ENCODE results near the gene DUSP19. TPM values are rescaled to one million over a fixed set of nuclear protein-coding genes. Genes with fewer than 3 reads are reported as not detected.

The DUSP19 gene
- total RNA-seq, 1 experiment from 2014 or later, result 0.26 TPM

GRCh38 chr2:183078163-183078463 is 434 bp upstream of the DUSP19 start:
- H3K4me2 ChIP-seq (ENCODE audit: low read depth, low read length, poor library complexity, severe bottlenecking), result peak overlapping the region; percentile 84
- H3K4me1 ChIP-seq (ENCODE audit: low read length), result peaks cover 12% of the 10 kb centered on the region
- no peak overlapping the region for H3K27ac ChIP-seq (ENCODE audit: low read length)
- DNase-seq, result no peak
- H3K4me3 ChIP-seq (ENCODE audit: low read length), result peak overlapping the region; percentile 76
- peak overlapping the region; percentile 71 for H3K9ac ChIP-seq (ENCODE audit: low read length)
- no peaks in the 10 kb centered on the region for H3K9me2 ChIP-seq (replicated peaks; ENCODE audit: insufficient read depth, low read length)
- no peaks in the 10 kb centered on the region for H4K20me1 ChIP-seq (ENCODE audit: insufficient read depth, low read depth, low read length)
- peak overlapping the region; percentile 99 for H2AFZ ChIP-seq (ENCODE audit: low read length)
- H3K9me3 ChIP-seq (ENCODE audit: low read length), result no peaks in the 10 kb centered on the region
- H3K27me3 ChIP-seq (ENCODE audit: low read length), result no peaks in the 10 kb centered on the region
- H3K36me3 ChIP-seq (ENCODE audit: insufficient read depth, low read length), result no peaks in the 10 kb centered on the region
- no peaks in the 10 kb centered on the region for H3K79me2 ChIP-seq (ENCODE audit: low read length)

- no peak overlapping the region for H3K27ac ChIP-seq (ENCODE audit: low read length)
- H3K4me2 ChIP-seq (ENCODE audit: low read depth, low read length, poor library complexity, severe bottlenecking), result peak overlapping the region; percentile 84
- peak overlapping the region; percentile 71 for H3K9ac ChIP-seq (ENCODE audit: low read length)
- H3K79me2 ChIP-seq (ENCODE audit: low read length), result no peaks in the 10 kb centered on the region
- peaks cover 12% of the 10 kb centered on the region for H3K4me1 ChIP-seq (ENCODE audit: low read length)
- no peaks in the 10 kb centered on the region for H3K9me3 ChIP-seq (ENCODE audit: low read length)
- H4K20me1 ChIP-seq (ENCODE audit: insufficient read depth, low read depth, low read length), result no peaks in the 10 kb centered on the region
- no peaks in the 10 kb centered on the region for H3K27me3 ChIP-seq (ENCODE audit: low read length)
- H3K36me3 ChIP-seq (ENCODE audit: insufficient read depth, low read length), result no peaks in the 10 kb centered on the region
- peak; percentile 45 for DNase-seq
- H3K4me3 ChIP-seq (ENCODE audit: low read length), result peak overlapping the region; percentile 76
- H2AFZ ChIP-seq (ENCODE audit: low read length), result peak overlapping the region; percentile 99
- H3K9me2 ChIP-seq (replicated peaks; ENCODE audit: insufficient read depth, low read length), result no peaks in the 10 kb centered on the region
Measured at GRCh38 chr2:183079139-183079775, 710 bp downstream of the DUSP19 start.

- DNase-seq, result no peak
- Histone ChIP-seq H3K4me1 (ENCODE audit: low read length) (peaks cover 12% of the 10 kb centered on the region), H3K9me3 (ENCODE audit: low read length) (no peaks in the 10 kb centered on the region), H3K79me2 (ENCODE audit: low read length) (no peaks in the 10 kb centered on the region), H3K9me2 (replicated peaks; ENCODE audit: insufficient read depth, low read length) (no peaks in the 10 kb centered on the region), H3K36me3 (ENCODE audit: insufficient read depth, low read length) (no peaks in the 10 kb centered on the region), H3K4me2 (ENCODE audit: low read depth, low read length, poor library complexity, severe bottlenecking) (no peak overlapping the region), H3K27me3 (ENCODE audit: low read length) (no peaks in the 10 kb centered on the region), H3K4me3 (ENCODE audit: low read length) (no peak overlapping the region), H3K9ac (ENCODE audit: low read length) (no peak overlapping the region), H4K20me1 (ENCODE audit: insufficient read depth, low read depth, low read length) (no peaks in the 10 kb centered on the region), H2AFZ (ENCODE audit: low read length) (no peak overlapping the region), H3K27ac (ENCODE audit: low read length) (no peak overlapping the region)
Measured at GRCh38 chr2:183081911-183082310, 3.4 kb downstream of the DUSP19 start.

- H3K9ac ChIP-seq (ENCODE audit: low read length), result no peak overlapping the region
- H3K9me3 ChIP-seq (ENCODE audit: low read length), result no peaks in the 10 kb centered on the region
- H3K9me2 ChIP-seq (replicated peaks; ENCODE audit: insufficient read depth, low read length), result no peaks in the 10 kb centered on the region
- H3K27me3 ChIP-seq (ENCODE audit: low read length), result no peaks in the 10 kb centered on the region
- no peak overlapping the region for H3K4me2 ChIP-seq (ENCODE audit: low read depth, low read length, poor library complexity, severe bottlenecking)
- H2AFZ ChIP-seq (ENCODE audit: low read length), result no peak overlapping the region
- H3K79me2 ChIP-seq (ENCODE audit: low read length), result no peaks in the 10 kb centered on the region
- H3K36me3 ChIP-seq (ENCODE audit: insufficient read depth, low read length), result no peaks in the 10 kb centered on the region
- H3K4me3 ChIP-seq (ENCODE audit: low read length), result no peak overlapping the region
- DNase-seq, result no peak
- no peak overlapping the region for H3K27ac ChIP-seq (ENCODE audit: low read length)
- H4K20me1 ChIP-seq (ENCODE audit: insufficient read depth, low read depth, low read length), result no peaks in the 10 kb centered on the region
- H3K4me1 ChIP-seq (ENCODE audit: low read length), result peaks cover 8% of the 10 kb centered on the region
Measured at GRCh38 chr2:183088061-183088460, 9.5 kb downstream of the DUSP19 start.

- H3K27me3 ChIP-seq (ENCODE audit: low read length), result no peaks in the 10 kb centered on the region
- H3K4me2 ChIP-seq (ENCODE audit: low read depth, low read length, poor library complexity, severe bottlenecking), result peak overlapping the region; percentile 72
- H3K36me3 ChIP-seq (ENCODE audit: insufficient read depth, low read length), result no peaks in the 10 kb centered on the region
- no peaks in the 10 kb centered on the region for H3K79me2 ChIP-seq (ENCODE audit: low read length)
- DNase-seq, result peak; percentile 47
- H4K20me1 ChIP-seq (ENCODE audit: insufficient read depth, low read depth, low read length), result no peaks in the 10 kb centered on the region
- H3K27ac ChIP-seq (ENCODE audit: low read length), result no peak overlapping the region
- peaks cover 8% of the 10 kb centered on the region for H3K4me1 ChIP-seq (ENCODE audit: low read length)
- H3K4me3 ChIP-seq (ENCODE audit: low read length), result peak overlapping the region; percentile 42
- H2AFZ ChIP-seq (ENCODE audit: low read length), result peak overlapping the region; percentile 91
- no peaks in the 10 kb centered on the region for H3K9me2 ChIP-seq (replicated peaks; ENCODE audit: insufficient read depth, low read length)
- peak overlapping the region; percentile 50 for H3K9ac ChIP-seq (ENCODE audit: low read length)
- H3K9me3 ChIP-seq (ENCODE audit: low read length), result no peaks in the 10 kb centered on the region
Measured at GRCh38 chr2:183089192-183089851, 10.8 kb downstream of the DUSP19 start.

GRCh38 chr2:183091318-183091953 is 12.9 kb downstream of the DUSP19 start:
- no peaks in the 10 kb centered on the region for H3K9me3 ChIP-seq (ENCODE audit: low read length)
- H3K4me1 ChIP-seq (ENCODE audit: low read length), result peaks cover 8% of the 10 kb centered on the region
- no peak overlapping the region for H2AFZ ChIP-seq (ENCODE audit: low read length)
- DNase-seq, result no peak
- no peak overlapping the region for H3K9ac ChIP-seq (ENCODE audit: low read length)
- no peak overlapping the region for H3K4me2 ChIP-seq (ENCODE audit: low read depth, low read length, poor library complexity, severe bottlenecking)
- no peaks in the 10 kb centered on the region for H3K27me3 ChIP-seq (ENCODE audit: low read length)
- no peaks in the 10 kb centered on the region for H3K9me2 ChIP-seq (replicated peaks; ENCODE audit: insufficient read depth, low read length)
- H3K4me3 ChIP-seq (ENCODE audit: low read length), result no peak overlapping the region
- no peaks in the 10 kb centered on the region for H3K79me2 ChIP-seq (ENCODE audit: low read length)
- no peaks in the 10 kb centered on the region for H4K20me1 ChIP-seq (ENCODE audit: insufficient read depth, low read depth, low read length)
- no peak overlapping the region for H3K27ac ChIP-seq (ENCODE audit: low read length)
- no peaks in the 10 kb centered on the region for H3K36me3 ChIP-seq (ENCODE audit: insufficient read depth, low read length)

GRCh38 chr2:183091954-183092345 is 13.4 kb downstream of the DUSP19 start:
- no peaks in the 10 kb centered on the region for H4K20me1 ChIP-seq (ENCODE audit: insufficient read depth, low read depth, low read length)
- H3K36me3 ChIP-seq (ENCODE audit: insufficient read depth, low read length), result no peaks in the 10 kb centered on the region
- H2AFZ ChIP-seq (ENCODE audit: low read length), result no peak overlapping the region
- no peak overlapping the region for H3K27ac ChIP-seq (ENCODE audit: low read length)
- no peak overlapping the region for H3K9ac ChIP-seq (ENCODE audit: low read length)
- no peaks in the 10 kb centered on the region for H3K9me2 ChIP-seq (replicated peaks; ENCODE audit: insufficient read depth, low read length)
- no peaks in the 10 kb centered on the region for H3K79me2 ChIP-seq (ENCODE audit: low read length)
- H3K4me2 ChIP-seq (ENCODE audit: low read depth, low read length, poor library complexity, severe bottlenecking), result no peak overlapping the region
- no peaks in the 10 kb centered on the region for H3K27me3 ChIP-seq (ENCODE audit: low read length)
- no peak overlapping the region for H3K4me3 ChIP-seq (ENCODE audit: low read length)
- DNase-seq, result no peak
- peaks cover 8% of the 10 kb centered on the region for H3K4me1 ChIP-seq (ENCODE audit: low read length)
- no peaks in the 10 kb centered on the region for H3K9me3 ChIP-seq (ENCODE audit: low read length)

- Histone ChIP-seq H2AFZ (ENCODE audit: low read length) (no peak overlapping the region), H3K4me2 (ENCODE audit: low read depth, low read length, poor library complexity, severe bottlenecking) (no peak overlapping the region)
Measured at GRCh38 chr2:183093857-183094657, 15.5 kb downstream of the DUSP19 start.

More at GRCh38 chr2:183093857-183094657, 15.5 kb downstream of the DUSP19 start:
- Histone ChIP-seq H3K36me3 (ENCODE audit: insufficient read depth, low read length) (no peaks in the 10 kb centered on the region), H3K9ac (ENCODE audit: low read length) (no peak overlapping the region), H3K4me3 (ENCODE audit: low read length) (no peak overlapping the region), H4K20me1 (ENCODE audit: insufficient read depth, low read depth, low read length) (no peaks in the 10 kb centered on the region), H3K4me1 (ENCODE audit: low read length) (peaks cover 8% of the 10 kb centered on the region), H3K79me2 (ENCODE audit: low read length) (no peaks in the 10 kb centered on the region), H3K9me2 (replicated peaks; ENCODE audit: insufficient read depth, low read length) (no peaks in the 10 kb centered on the region), H3K27me3 (ENCODE audit: low read length) (no peaks in the 10 kb centered on the region), H3K9me3 (ENCODE audit: low read length) (no peaks in the 10 kb centered on the region), H3K27ac (ENCODE audit: low read length) (no peak overlapping the region)
- no peak for DNase-seq
